Measurements from ENCODE around the gene THBS2. TPM values are rescaled to one million over a fixed set of nuclear protein-coding genes. Genes with fewer than 3 reads are reported as not detected.

THBS2 gene
- total RNA-seq, 1 experiment from 2014 or later: 19.9 TPM

DNA sequence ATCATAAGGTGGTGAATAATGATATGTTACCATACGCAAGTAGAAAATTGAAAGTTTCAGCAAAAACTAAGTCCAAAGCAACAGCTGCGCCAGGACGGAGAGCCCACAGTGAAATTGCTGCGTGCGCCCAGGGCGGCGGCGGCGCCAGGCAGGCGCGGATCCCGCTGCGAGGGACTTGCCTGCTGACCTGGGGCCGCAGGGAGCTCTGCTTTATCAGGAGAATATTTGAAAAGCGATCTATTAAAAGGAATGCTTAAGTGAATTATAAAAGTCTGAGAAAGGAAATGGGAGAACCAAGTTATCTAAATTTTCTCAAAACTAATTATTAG is 85.4 kb downstream of the THBS2 start:
- no peak for DNase-seq (ENCODE audit: low read depth)

DNA sequence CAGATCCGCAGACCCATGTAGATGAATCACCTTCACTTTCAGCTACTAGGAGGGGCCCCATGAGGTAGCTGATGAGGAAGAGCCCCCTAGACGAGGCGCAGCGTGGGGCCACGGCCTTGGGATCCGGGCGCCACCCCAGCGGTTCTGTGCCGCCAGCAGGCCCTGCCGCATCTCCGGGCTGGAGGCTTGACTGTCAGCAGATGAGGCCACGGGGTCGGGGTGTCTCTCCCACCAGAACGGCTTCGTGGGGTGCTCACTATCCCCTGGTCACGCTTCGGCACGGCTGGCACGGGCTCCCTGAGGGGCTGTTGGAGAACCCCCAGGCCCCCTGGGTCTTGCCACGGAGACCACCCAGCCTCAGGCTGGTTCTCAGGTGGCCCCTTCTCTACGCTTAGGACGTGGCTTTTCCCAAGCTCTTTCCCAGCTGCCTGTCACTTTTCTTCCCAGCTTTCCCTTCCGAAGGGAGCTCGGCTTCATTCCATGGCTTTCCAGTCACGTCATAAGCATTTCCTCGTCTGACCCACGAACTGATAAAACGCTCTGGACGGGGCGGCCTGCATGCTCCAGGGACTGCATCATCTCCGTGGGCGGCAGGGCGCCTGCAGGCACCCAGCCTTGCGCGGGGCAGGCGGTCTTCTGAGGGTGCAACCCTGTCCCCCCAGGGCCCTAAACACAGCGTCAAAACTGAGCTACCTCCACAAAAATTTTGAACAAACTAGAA is 85.9 kb downstream of the THBS2 start:
- peak; percentile 5 for DNase-seq (ENCODE audit: low read depth)

DNA sequence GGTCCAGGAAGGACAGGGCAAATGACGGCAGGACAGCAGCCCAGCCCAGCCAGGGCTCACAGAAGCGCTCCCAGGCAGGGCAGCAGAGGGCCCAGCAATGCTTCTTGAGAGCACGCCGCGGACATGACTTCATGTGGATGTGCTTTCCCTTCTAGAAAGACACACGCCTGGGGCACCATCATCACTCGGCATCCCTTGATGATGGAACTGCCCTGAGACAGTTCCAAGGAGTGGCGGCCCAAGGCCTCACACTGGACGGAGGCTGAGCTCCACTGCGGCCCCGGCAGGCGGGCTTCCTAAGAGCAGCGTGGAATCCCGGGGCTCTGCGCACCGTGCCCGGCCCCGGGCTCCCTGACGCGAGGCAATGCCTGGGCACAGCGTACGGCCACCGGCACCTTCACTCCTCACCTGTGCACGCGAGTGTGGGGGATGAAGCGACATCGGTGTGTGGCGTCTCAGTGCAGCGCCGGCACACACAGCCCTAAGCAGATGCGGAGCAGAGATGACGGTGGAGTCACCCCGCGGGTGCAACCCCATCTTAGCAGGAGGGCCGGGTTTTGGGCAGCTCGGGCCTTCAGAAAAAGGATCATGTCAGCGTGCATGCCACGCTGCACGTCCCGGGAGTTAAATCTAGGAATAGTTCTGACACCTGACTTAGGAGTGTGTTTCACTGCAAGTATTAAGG is 86.6 kb downstream of the THBS2 start:
- DNase-seq (ENCODE audit: low read depth): no peak
